ENCODE data around the gene GIGYF2.
"Not testable (repeated sequence)": the region's sequence is repeated elsewhere in the genome, so short reads cannot be mapped to it uniquely, and the experiment has no call there.

The GIGYF2 gene

DNA sequence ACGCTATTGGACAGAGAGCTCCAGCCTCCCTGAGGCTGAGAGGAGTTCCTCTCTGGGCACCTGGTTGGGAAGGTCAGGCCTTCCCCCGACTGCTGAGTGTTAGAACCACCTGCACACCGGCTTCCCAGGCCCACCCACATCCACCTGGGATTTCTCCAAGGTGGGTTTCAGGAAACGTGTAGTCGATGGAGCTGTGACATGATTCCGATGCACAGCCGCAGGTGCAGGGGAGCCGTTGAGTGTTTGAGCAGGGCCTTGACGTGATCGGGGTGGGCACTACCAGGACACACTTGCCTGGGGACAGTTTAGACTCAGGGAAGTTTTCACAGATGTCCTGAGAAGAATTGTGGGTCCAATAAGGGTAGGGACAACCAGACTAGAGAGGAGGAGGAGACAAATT, 21.8 kb upstream of the GIGYF2 start:
- DNase-seq (ENCODE audit: insufficient read length, low spot score) (no peak), FAIRE-seq (no peak)
- no peak for TF ChIP-seq CTCF (IDR thresholded peaks at IDR 0.05; ENCODE audit: insufficient read depth, missing control alignments)

DNA sequence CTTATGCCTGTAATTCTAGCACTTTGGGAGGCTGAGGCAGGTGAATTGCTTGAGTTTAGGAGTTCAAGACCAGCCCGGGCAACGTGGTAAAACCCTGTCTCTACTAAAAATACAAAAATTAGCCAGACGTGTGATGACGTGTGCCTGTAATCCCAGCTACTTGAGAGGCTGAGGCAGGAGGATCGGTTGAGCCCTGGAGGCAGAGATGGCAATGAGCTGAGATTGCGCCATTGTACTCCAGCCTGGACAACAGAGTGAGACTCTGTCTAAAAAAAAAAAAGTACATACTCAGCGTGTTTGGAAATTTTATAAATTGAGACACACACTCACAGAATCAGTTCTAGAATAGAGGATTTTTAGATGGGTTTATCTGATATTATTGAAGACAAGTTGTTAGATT, 17.1 kb upstream of the GIGYF2 start:
- no peak for DNase-seq (ENCODE audit: insufficient read length, low spot score)
- TF ChIP-seq CTCF (IDR thresholded peaks at IDR 0.05; ENCODE audit: insufficient read depth, missing control alignments): no peak
- no peak for FAIRE-seq

DNA sequence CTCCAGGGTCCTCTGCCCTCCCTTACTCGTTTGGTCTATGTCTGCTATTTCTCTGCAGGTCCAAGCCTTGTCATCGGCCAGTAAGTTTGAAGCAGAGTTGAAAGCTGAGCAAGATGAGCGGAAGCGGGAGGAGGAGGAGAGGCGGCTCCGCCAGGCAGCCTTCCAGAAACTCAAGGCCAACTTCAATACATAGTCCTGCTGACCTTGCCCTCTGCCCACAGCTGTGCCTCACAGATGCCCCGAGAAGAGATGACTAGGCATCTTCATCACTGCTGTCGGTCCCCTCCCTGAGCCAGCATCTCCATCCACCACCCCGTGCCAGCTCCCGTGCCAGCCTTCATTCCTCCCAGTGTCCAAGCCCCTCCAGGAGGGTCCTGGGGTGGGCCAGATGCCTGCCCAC, 15.6 kb upstream of the GIGYF2 start:
- TF ChIP-seq CTCF (IDR thresholded peaks at IDR 0.05; ENCODE audit: insufficient read depth, missing control alignments): no peak
- DNase-seq (ENCODE audit: insufficient read length, low spot score) (no peak), FAIRE-seq (no peak)

- no peak for TF ChIP-seq CTCF (IDR thresholded peaks at IDR 0.05; ENCODE audit: insufficient read depth, missing control alignments)
- FAIRE-seq (no peak), DNase-seq (ENCODE audit: insufficient read length, low spot score) (no peak)
Observed at GRCh38 chr2:232683368-232683767, 13.8 kb upstream of the GIGYF2 start.

DNA sequence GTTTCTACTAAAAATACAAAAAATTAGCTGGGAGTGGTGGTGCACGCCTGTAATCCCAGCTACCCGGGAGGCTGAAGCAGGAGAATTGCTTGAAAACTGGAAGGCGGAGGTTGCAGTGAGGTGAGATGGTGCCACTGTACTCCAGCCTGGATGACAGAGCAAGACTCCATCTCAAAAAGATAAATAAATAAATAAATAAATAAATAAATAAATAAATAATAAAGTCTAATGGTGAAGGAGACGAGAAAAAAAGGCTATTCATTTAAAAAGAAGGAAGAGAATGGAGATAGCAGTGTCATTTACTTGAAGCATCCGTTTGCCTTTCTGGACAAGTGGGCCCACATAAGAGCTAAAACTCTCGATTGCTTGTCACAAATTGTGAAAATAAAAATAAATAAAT, 11.7 kb upstream of the GIGYF2 start:
- FAIRE-seq; DNase-seq (ENCODE audit: insufficient read length, low spot score): not testable (repeated sequence)

- DNase-seq (ENCODE audit: insufficient read length, low spot score) (no peak), FAIRE-seq (no peak)
- TF ChIP-seq CTCF (IDR thresholded peaks at IDR 0.05; ENCODE audit: insufficient read depth, missing control alignments): no peak
Observed at GRCh38 chr2:232687382-232688160, 9.6 kb upstream of the GIGYF2 start.

DNA sequence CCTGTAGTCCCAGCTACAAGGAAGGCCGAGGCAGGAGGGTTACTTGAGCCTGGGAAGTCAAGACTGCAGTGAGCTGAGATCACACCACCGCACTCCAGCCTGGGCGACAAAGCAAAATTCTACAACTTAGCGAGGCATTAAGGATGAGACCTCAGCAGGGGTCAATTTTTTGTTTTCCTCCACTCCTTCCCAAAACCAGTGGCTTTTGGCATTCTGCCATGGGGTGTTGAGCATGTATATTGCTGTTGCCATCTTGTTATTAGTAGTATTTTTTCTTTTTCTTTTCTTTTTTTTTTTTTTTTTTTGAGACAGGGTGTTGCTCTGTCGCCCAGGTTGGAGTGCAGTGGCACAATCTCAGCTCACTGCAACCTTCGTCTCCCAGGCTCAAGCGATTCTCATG, 8.9 kb upstream of the GIGYF2 start:
- DNase-seq (ENCODE audit: insufficient read length, low spot score) (no peak), FAIRE-seq (no peak)
- TF ChIP-seq CTCF (IDR thresholded peaks at IDR 0.05; ENCODE audit: insufficient read depth, missing control alignments): no peak

All from D721Med (cell line).